KMS-11 (cell line): ENCODE data around the gene POLE.

Source experiments
- H2AFZ ChIP-seq: fragments of 200-600 bp; sonication (generic); 2 replicates; pipeline ENCODE4 v1.6.1; 2016; ENCODE audit warnings: antibody characterized with exemption, mixed run types, low read depth
- H3K27ac ChIP-seq: fragments of 200-600 bp; sonication (generic); 2 replicates; pipeline ENCODE4 v1.6.1; 2016; ENCODE audit warnings: mild to moderate bottlenecking, mixed run types
- H3K27me3 ChIP-seq: fragments of 200-600 bp; sonication (generic); 2 replicates; pipeline ENCODE4 v1.6.1; 2017; ENCODE audit warnings: mild to moderate bottlenecking, low read depth, mixed run types, moderate library complexity; ENCODE audit not compliant: insufficient read depth
- H3K36me3 ChIP-seq: fragments of 200-600 bp; sonication (generic); 2 replicates; pipeline ENCODE4 v1.6.1; 2017; ENCODE audit warnings: mild to moderate bottlenecking, mixed run types; ENCODE audit not compliant: insufficient read depth
- H3K4me1 ChIP-seq: fragments of 200-600 bp; sonication (generic); 2 replicates; pipeline ENCODE4 v1.6.1; 2016; ENCODE audit warnings: mild to moderate bottlenecking, low read depth, mixed run types; ENCODE audit not compliant: poor library complexity, severe bottlenecking
- H3K4me2 ChIP-seq: fragments of 200-600 bp; sonication (generic); 2 replicates; pipeline ENCODE4 v1.7.0; 2016; ENCODE audit warnings: mild to moderate bottlenecking, mixed run types
- H3K4me3 ChIP-seq: fragments of 200-600 bp; sonication (generic); IDR thresholded peaks from 2 replicates; pipeline ENCODE4 v1.6.1; 2017; ENCODE audit warnings: low read depth, low read length, mixed read lengths; ENCODE audit not compliant: insufficient read depth
- H3K79me2 ChIP-seq: fragments of 200-600 bp; sonication (generic); 2 replicates; pipeline ENCODE4 v1.6.1; 2016; ENCODE audit warnings: low read depth, mixed run types; ENCODE audit not compliant: insufficient read depth
- H3K9ac ChIP-seq: fragments of 200-600 bp; sonication (generic); 2 replicates; pipeline ENCODE4 v1.6.1; 2016; ENCODE audit warnings: mild to moderate bottlenecking, mixed run types
- H4K20me1 ChIP-seq: fragments of 200-600 bp; sonication (generic); 2 replicates; pipeline ENCODE4 v1.6.1; 2016; ENCODE audit warnings: mild to moderate bottlenecking, mixed run types; ENCODE audit not compliant: insufficient read depth
- CTCF ChIP-seq: fragments of 200-600 bp; sonication (generic); conservative IDR thresholded peaks from 2 replicates; pipeline ENCODE4 v1.6.1; 2017; ENCODE audit warnings: low read depth, mild to moderate bottlenecking, antibody characterized with exemption, low read length, moderate library complexity, mixed read lengths

Gene POLE

GRCh38 chr12:132632521-132633228 lies 54.5 kb downstream of the POLE start:
- no peak for TF ChIP-seq CTCF
- Histone ChIP-seq H3K4me1 (no peaks in the 10 kb centered on the region), H3K4me3 (no peak overlapping the region), H4K20me1 (no peaks in the 10 kb centered on the region), H3K9ac (no peak overlapping the region), H3K36me3 (no peaks in the 10 kb centered on the region; the same call in 1 of the 2 replicates), H2AFZ (no peak overlapping the region), H3K27ac (no peak overlapping the region), H3K79me2 (no peaks in the 10 kb centered on the region), H3K4me2 (no peak overlapping the region), H3K27me3 (no peaks in the 10 kb centered on the region)

GRCh38 chr12:132631666-132632065 lies 55.5 kb downstream of the POLE start:
- Histone ChIP-seq H3K79me2 (no peaks in the 10 kb centered on the region), H3K4me3 (no peak overlapping the region), H3K27me3 (no peaks in the 10 kb centered on the region), H3K9ac (no peak overlapping the region), H3K4me2 (no peak overlapping the region), H2AFZ (no peak overlapping the region), H4K20me1 (no peaks in the 10 kb centered on the region), H3K36me3 (no peaks in the 10 kb centered on the region; the same call in 1 of the 2 replicates), H3K27ac (no peak overlapping the region), H3K4me1 (no peaks in the 10 kb centered on the region)
- no peak for TF ChIP-seq CTCF

DNA sequence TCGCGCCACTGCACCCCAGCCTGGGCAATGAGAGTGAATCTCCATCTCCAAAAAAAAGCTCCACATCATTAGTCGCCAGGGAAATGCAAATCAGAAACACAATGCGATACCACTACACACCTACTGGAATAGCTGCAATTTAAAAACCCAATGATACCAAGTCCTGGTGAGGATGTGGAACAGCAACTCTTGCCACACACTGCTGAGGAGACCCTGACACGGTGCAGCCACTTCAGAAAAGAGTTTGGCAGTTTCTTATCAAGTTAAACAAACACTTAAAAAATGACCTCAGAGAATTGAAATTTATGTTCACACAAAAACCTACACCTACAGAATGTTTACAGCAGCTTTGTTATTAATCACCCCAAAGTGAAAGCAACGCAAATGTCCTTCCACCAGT lies 56.5 kb downstream of the POLE start:
- Histone ChIP-seq H2AFZ (no peak overlapping the region), H3K4me2 (no peak overlapping the region), H3K4me3 (no peak overlapping the region), H3K27me3 (no peaks in the 10 kb centered on the region), H3K79me2 (no peaks in the 10 kb centered on the region), H3K27ac (no peak overlapping the region), H3K9ac (no peak overlapping the region), H3K4me1 (no peaks in the 10 kb centered on the region), H4K20me1 (no peaks in the 10 kb centered on the region), H3K36me3 (no peaks in the 10 kb centered on the region)
- TF ChIP-seq CTCF: no peak

GRCh38 chr12:132629330-132629729 lies 57.8 kb downstream of the POLE start:
- no peak overlapping the region for H3K9ac ChIP-seq
- H4K20me1 ChIP-seq: no peaks in the 10 kb centered on the region
- no peaks in the 10 kb centered on the region for H3K4me1 ChIP-seq
- no peak overlapping the region for H3K27ac ChIP-seq
- H3K4me2 ChIP-seq: no peak overlapping the region
- no peaks in the 10 kb centered on the region for H3K79me2 ChIP-seq
- no peak overlapping the region for H2AFZ ChIP-seq
- no peaks in the 10 kb centered on the region for H3K36me3 ChIP-seq
- no peak overlapping the region for H3K4me3 ChIP-seq
- H3K27me3 ChIP-seq: no peaks in the 10 kb centered on the region
- TF ChIP-seq CTCF: no peak
